A549 (cell line): ENCODE measurements around the gene HAAO. TPM values are rescaled to one million over a fixed set of nuclear protein-coding genes. Genes with fewer than 3 reads are reported as not detected.

Experiments used
- ATAC-seq, 2 experiments: fragments of 200-7000 bp in 1 of 2; fragments of >200 bp in 1 of 2; cut with Nextera tagmentation in 1 of 2; cut with Tn5 transposase in 1 of 2; 3 replicates each; pipeline versions ENCODE4 v1.8.0 to v1.9.1; 2018 to 2020; ENCODE audit warnings: mild to moderate bottlenecking in 1 of 2, moderate library complexity in 1 of 2
- CTCF ChIA-PET: fragments of 300-600 bp; sonication (Branson Sonifier 250); formaldehyde crosslinking; extraction: SDS; loops from one replicate; lab custom pipeline; 2021; ENCODE audit warnings: antibody characterized with exemption, inconsistent platforms; lab: Yijun Ruan, JAX
- POLR2A ChIA-PET: fragments of 350-600 bp; formaldehyde crosslinking; extraction: SDS; loops from one replicate; lab custom pipeline; 2021; ENCODE audit warnings: antibody characterized with exemption, inconsistent platforms; lab: Yijun Ruan, JAX
- DNase-seq, 2 experiments: peaks; one replicate each; pipeline versions ENCODE4 v3.0.0 to v3.0.0-alpha.2; 2011 to 2016; ENCODE audit warnings: low read depth in 1 of 2, low spot score in 1 of 2
- FAIRE-seq: peaks from 2 replicates; lab custom pipeline; 2011; peaks lifted over from hg19 to GRCh38; lab: Jason Lieb, UNC
- H3K27ac ChIP-seq, 2 experiments: fragments of >200 bp; sonication (Bioruptor Twin); formaldehyde crosslinking; 3 replicates each; pipeline ENCODE4 v1.5.1; 2016 to 2017
- H3K4me1 ChIP-seq: fragments of >200 bp; sonication (Bioruptor Twin); formaldehyde crosslinking; 3 replicates; pipeline ENCODE4 v1.6.1; 2016
- H3K4me2 ChIP-seq: fragments of >200 bp; sonication (Bioruptor Twin); formaldehyde crosslinking; 3 replicates; pipeline ENCODE4 v1.6.1; 2016
- H3K4me3 ChIP-seq: fragments of >200 bp; sonication (Bioruptor Twin); formaldehyde crosslinking; 3 replicates; pipeline ENCODE4 v1.5.1; 2016
- H3K9me3 ChIP-seq: fragments of >200 bp; sonication (Bioruptor Twin); formaldehyde crosslinking; 3 replicates; pipeline ENCODE4 v1.6.1; 2016
- CBX2 ChIP-seq: fragments of 200-600 bp; sonication (generic); IDR thresholded peaks from 2 replicates; pipeline ENCODE4 v1.6.1; 2016; ENCODE audit warnings: low read depth, mild to moderate bottlenecking, borderline replicate concordance
- FOSB ChIP-seq: fragments of 250-450 bp; sonication (Bioruptor Pico); IDR thresholded peaks from 2 replicates; pipeline ENCODE4 v1.5.0; 2020; ENCODE audit warnings: mild to moderate bottlenecking, moderate library complexity
- GATA3 ChIP-seq: IDR thresholded peaks from 2 replicates; pipeline ENCODE4 v1.6.1; 2012; ENCODE audit warnings: borderline replicate concordance
- HOXA7 ChIP-seq: fragments of 250-450 bp; sonication (Bioruptor Pico); IDR thresholded peaks from 2 replicates; pipeline ENCODE4 v1.5.0; 2020; ENCODE audit warnings: mild to moderate bottlenecking, moderate library complexity
- HOXB5 ChIP-seq: fragments of 250-450 bp; sonication (Bioruptor Pico); IDR thresholded peaks from 2 replicates; pipeline ENCODE4 v1.5.0; 2020; ENCODE audit warnings: mild to moderate bottlenecking, moderate library complexity
- JUN ChIP-seq, 2 experiments: fragments of >200 bp; sonication (Bioruptor Twin); formaldehyde crosslinking; IDR thresholded peaks; 2 replicates in 1 of 2; 3 replicates in 1 of 2; pipeline ENCODE4 v1.6.1; 2016 to 2017
- JUNB ChIP-seq: fragments of >200 bp; sonication (Bioruptor Twin); formaldehyde crosslinking; IDR thresholded peaks from 2 replicates; pipeline ENCODE4 v1.6.1; 2016
- KDM5A ChIP-seq: fragments of 200-600 bp; sonication (generic); IDR thresholded peaks from 2 replicates; pipeline ENCODE4 v1.6.1; 2016; ENCODE audit warnings: antibody characterized with exemption, mild to moderate bottlenecking
- MAFK ChIP-seq: fragments of 450-650 bp; IDR thresholded peaks from 2 replicates; pipeline ENCODE4 v1.6.1; 2014; ENCODE audit not compliant: partially characterized antibody
- MAZ ChIP-seq: fragments of 150-350 bp; IDR thresholded peaks from 2 replicates; pipeline ENCODE4 v1.6.1; 2014; ENCODE audit warnings: antibody characterized with exemption, low read depth, low read length, borderline replicate concordance
- PHF8 ChIP-seq: fragments of 200-600 bp; sonication (generic); IDR thresholded peaks from 2 replicates; pipeline ENCODE4 v1.6.1; 2016; ENCODE audit warnings: low read depth, mild to moderate bottlenecking, antibody characterized with exemption, moderate library complexity, borderline replicate concordance
- RAD21 ChIP-seq, 2 experiments: fragments of >200 bp in 1 of 2; sonication (Bioruptor Twin) in 1 of 2; formaldehyde crosslinking in 1 of 2; IDR thresholded peaks in 1 of 2; conservative IDR thresholded peaks in 1 of 2; 2 replicates in 1 of 2; 3 replicates in 1 of 2; pipeline ENCODE4 v1.6.1; 2012 to 2018; ENCODE audit warnings: inconsistent platforms in 1 of 2
- RNF2 ChIP-seq: fragments of 200-600 bp; sonication (generic); IDR thresholded peaks from 2 replicates; pipeline ENCODE4 v1.6.1; 2016; ENCODE audit warnings: low read depth, mild to moderate bottlenecking, antibody characterized with exemption, moderate library complexity, borderline replicate concordance
- SMC3 ChIP-seq: fragments of >200 bp; sonication (Bioruptor Twin); formaldehyde crosslinking; IDR thresholded peaks from 3 replicates; pipeline ENCODE4 v1.6.1; 2018; ENCODE audit warnings: inconsistent platforms
- SREBF2 ChIP-seq: fragments of 450-650 bp; IDR thresholded peaks from 2 replicates; pipeline ENCODE4 v1.6.1; 2014; ENCODE audit warnings: mild to moderate bottlenecking, moderate library complexity
- TFCP2L1 ChIP-seq: fragments of 250-450 bp; sonication (Bioruptor Pico); IDR thresholded peaks from 2 replicates; pipeline ENCODE4 v1.5.0; 2021; ENCODE audit warnings: mild to moderate bottlenecking
- ZC3H11A ChIP-seq: fragments of 450-650 bp; IDR thresholded peaks from 2 replicates; pipeline ENCODE4 v1.6.1; 2014; ENCODE audit warnings: antibody characterized with exemption, mild to moderate bottlenecking
- ZNF302 ChIP-seq: fragments of 250-450 bp; sonication (Bioruptor Pico); IDR thresholded peaks from 2 replicates; pipeline ENCODE4 v1.9.0; 2021; ENCODE audit warnings: inconsistent platforms, mild to moderate bottlenecking, moderate library complexity
- ZSCAN20 ChIP-seq: fragments of 250-450 bp; sonication (Bioruptor Pico); IDR thresholded peaks from 2 replicates; pipeline ENCODE4 v1.8.0; 2022; ENCODE audit warnings: mild to moderate bottlenecking, moderate library complexity
- WGBS: methylation state at CpG from one replicate; pipeline ENCODE4 v1.1.6; 2017; ENCODE audit errors: missing lambda C conversion rate; 5-methylcytosine and 5-hydroxymethylcytosine counted together
- polyA plus RNA-seq, 4 experiments: library from polyadenylated mRNA; depleted of rRNA in 3 of 4; stranded (reverse); fragments of >200 nt; fragmentation: RNase III in 1 of 4; extraction: RNeasy Plus Mini Kit Qiagen cat#74134 plus additional on column Dnase treatment in 1 of 4; gene quantifications; 2 replicates in 3 of 4; 3 replicates in 1 of 4; pipeline ENCODE4 v1.2.3, GENCODE V29; 2011 to 2017
- TF ChIP-seq, protein P1 (sequence below): fragments of >200 bp; sonication (Bioruptor Twin); formaldehyde crosslinking; IDR thresholded peaks from 2 replicates; pipeline ENCODE4 v1.6.1; 2016
- TF ChIP-seq, protein P2 (sequence below): IDR thresholded peaks from 2 replicates; pipeline ENCODE4 v1.6.1; 2012; ENCODE audit warnings: low read depth, borderline replicate concordance
- TF ChIP-seq, protein P3 (sequence below): fragments of 250-450 bp; sonication (Bioruptor Pico); IDR thresholded peaks from 2 replicates; pipeline ENCODE4 v1.5.0; 2021; ENCODE audit warnings: mild to moderate bottlenecking, moderate library complexity, borderline replicate concordance
- TF ChIP-seq, protein P4 (sequence below): fragments of >200 bp; sonication (Bioruptor Twin); formaldehyde crosslinking; IDR thresholded peaks from 3 replicates; pipeline ENCODE4 v1.5.1; 2016
- TF ChIP-seq, protein P5 (sequence below): fragments of >200 bp; sonication (Bioruptor Twin); formaldehyde crosslinking; IDR thresholded peaks from 3 replicates; pipeline ENCODE4 v1.6.1; 2016
- TF ChIP-seq, protein P6 (sequence below): fragments of 150-350 bp; IDR thresholded peaks from 2 replicates; pipeline ENCODE4 v1.6.1; 2014; ENCODE audit warnings: low read depth, mild to moderate bottlenecking, low read length

Gene HAAO
- polyA plus RNA-seq, 2 of the 4 experiments (the other 2 are of a cell fraction) = not detected

DNA sequence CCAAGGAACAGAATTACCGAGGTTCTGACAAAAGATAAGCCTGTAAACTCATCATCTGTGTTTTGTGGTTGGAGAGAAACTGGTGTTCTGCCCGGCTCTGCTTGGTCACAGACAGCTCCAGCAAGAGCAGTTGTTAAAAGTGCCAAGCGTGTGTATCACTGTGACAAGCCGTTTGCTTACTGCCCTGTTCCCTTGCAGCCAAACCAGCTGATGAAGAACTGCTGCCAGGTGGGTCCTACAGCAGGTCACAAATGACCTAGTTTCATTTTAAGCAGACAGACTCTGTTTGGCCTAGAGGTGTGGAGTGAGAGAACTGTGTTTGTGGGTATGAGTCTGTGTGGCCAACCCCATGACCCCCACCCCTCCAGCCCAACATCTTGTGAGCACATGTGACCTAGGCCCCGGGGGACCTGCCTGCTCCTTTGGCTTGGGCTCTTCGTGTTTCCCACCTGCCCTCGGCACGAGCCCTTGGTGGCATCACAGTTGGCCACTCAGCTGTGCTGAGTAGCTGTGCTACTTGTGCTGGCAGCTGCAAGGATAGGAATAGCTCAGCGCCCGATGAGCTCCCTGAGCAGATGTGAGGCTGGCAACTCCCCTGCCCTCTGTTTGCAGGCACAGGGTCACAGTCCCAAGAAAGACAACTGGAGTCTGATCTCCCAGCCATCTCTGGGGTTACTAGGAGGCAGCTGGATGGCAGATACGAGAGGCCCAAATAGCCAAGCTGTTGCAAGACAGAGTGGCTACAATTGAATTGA is 38.2 kb downstream of the HAAO start:
- Histone ChIP-seq H3K4me1 (no peaks in the 10 kb centered on the region), H3K4me3 (no peak overlapping the region), H3K4me2 (no peak overlapping the region)
- FAIRE-seq = no peak
- TF ChIP-seq CBX2 = no peak
- TF ChIP-seq GATA3 = no peak
- TF ChIP-seq PHF8 = no peak
- TF ChIP-seq, protein P1, sequence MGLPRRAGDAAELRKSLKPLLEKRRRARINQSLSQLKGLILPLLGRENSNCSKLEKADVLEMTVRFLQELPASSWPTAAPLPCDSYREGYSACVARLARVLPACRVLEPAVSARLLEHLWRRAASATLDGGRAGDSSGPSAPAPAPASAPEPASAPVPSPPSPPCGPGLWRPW = no peak
- TF ChIP-seq FOSB (CRISPR knock-in tag) = no peak
- TF ChIP-seq, protein P2, sequence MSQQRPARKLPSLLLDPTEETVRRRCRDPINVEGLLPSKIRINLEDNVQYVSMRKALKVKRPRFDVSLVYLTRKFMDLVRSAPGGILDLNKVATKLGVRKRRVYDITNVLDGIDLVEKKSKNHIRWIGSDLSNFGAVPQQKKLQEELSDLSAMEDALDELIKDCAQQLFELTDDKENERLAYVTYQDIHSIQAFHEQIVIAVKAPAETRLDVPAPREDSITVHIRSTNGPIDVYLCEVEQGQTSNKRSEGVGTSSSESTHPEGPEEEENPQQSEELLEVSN = no peak
- no peak for TF ChIP-seq TFCP2L1 (CRISPR knock-in tag)
- no peak for TF ChIP-seq HOXB5 (CRISPR knock-in tag)
- no peak for TF ChIP-seq MAFK
- no peak for TF ChIP-seq ZNF302 (CRISPR knock-in tag)
- TF ChIP-seq, protein P3, sequence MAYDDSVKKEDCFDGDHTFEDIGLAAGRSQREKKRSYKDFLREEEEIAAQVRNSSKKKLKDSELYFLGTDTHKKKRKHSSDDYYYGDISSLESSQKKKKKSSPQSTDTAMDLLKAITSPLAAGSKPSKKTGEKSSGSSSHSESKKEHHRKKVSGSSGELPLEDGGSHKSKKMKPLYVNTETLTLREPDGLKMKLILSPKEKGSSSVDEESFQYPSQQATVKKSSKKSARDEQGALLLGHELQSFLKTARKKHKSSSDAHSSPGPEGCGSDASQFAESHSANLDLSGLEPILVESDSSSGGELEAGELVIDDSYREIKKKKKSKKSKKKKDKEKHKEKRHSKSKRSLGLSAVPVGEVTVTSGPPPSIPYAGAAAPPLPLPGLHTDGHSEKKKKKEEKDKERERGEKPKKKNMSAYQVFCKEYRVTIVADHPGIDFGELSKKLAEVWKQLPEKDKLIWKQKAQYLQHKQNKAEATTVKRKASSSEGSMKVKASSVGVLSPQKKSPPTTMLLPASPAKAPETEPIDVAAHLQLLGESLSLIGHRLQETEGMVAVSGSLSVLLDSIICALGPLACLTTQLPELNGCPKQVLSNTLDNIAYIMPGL (CRISPR knock-in tag) = no peak
- TF ChIP-seq, protein P4, sequence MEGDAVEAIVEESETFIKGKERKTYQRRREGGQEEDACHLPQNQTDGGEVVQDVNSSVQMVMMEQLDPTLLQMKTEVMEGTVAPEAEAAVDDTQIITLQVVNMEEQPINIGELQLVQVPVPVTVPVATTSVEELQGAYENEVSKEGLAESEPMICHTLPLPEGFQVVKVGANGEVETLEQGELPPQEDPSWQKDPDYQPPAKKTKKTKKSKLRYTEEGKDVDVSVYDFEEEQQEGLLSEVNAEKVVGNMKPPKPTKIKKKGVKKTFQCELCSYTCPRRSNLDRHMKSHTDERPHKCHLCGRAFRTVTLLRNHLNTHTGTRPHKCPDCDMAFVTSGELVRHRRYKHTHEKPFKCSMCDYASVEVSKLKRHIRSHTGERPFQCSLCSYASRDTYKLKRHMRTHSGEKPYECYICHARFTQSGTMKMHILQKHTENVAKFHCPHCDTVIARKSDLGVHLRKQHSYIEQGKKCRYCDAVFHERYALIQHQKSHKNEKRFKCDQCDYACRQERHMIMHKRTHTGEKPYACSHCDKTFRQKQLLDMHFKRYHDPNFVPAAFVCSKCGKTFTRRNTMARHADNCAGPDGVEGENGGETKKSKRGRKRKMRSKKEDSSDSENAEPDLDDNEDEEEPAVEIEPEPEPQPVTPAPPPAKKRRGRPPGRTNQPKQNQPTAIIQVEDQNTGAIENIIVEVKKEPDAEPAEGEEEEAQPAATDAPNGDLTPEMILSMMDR = no peak
- TF ChIP-seq, all 56 proteins: peak for 0
- no peaks in the 10 kb centered on the region for H3K9me3 ChIP-seq
- no peak for DNase-seq
- CTCF ChIA-PET = interaction anchor here (2.5 kb wide), 1 partner anchor 16 kb away, joined by 9 read pairs; no protein-coding TSS in a partner anchor
- no peak for ATAC-seq
- WGBS = 80% methylated on average over 11 of the region's 11 CpGs
- H3K27ac ChIP-seq = no peak overlapping the region
- POLR2A ChIA-PET = no interaction called here

DNA sequence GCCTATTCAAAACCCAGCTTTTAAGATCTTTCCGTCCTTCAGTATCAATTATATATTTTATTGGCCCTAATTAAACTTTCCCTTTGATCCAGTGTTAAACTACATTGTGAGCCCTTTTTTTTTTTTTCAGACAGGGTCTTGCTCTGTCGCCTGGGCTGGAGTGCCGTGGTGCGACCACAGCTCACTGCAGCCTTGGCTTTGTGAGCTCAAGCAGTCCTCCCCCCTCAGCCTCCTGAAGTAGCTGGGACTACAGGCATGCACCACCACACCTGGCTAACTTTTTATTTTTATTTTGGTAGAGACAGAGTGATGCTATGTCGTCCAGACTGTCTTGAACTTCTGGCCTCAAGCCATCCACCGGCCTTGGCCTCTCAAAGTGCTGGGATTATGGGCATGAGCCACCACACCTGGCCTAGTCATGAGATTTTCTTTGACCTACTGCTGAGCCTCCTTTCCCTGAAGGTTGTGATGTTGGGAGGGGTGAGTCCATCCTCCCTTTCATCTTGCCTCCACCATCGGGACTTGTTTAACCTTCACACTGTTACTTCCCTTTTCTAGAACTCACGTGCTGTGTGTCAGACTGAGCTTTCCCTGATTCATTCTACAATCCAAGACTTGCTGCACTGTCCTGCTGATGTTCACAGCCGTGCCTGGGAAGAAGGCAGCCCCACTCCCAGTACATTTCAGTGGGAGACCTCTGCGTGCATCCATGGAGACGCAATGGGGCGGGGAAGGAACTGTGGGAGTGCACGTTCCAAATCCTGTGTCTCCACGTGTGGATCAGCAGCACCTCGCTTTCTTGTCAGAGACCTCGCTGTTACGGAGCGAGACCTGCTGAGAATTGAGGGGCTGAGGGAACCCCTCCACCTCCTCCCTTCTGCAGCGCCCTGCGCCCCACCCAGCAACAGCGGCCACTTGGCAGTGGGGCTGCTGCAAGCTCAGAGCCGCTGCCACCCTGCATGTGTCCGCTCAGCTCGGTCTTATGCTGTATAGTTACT is 39.3 kb downstream of the HAAO start:
- Histone ChIP-seq H3K27ac (no peak overlapping the region), H3K4me1 (no peaks in the 10 kb centered on the region), H3K4me3 (no peak overlapping the region), H3K4me2 (no peak overlapping the region), H3K9me3 (no peaks in the 10 kb centered on the region)
- DNase-seq = no peak
- TF ChIP-seq, protein P1 = no peak
- TF ChIP-seq RNF2 = no peak
- no peak for TF ChIP-seq JUNB
- no peak for TF ChIP-seq MAZ
- no peak for TF ChIP-seq SMC3
- no peak for TF ChIP-seq SREBF2
- TF ChIP-seq, protein P5, sequence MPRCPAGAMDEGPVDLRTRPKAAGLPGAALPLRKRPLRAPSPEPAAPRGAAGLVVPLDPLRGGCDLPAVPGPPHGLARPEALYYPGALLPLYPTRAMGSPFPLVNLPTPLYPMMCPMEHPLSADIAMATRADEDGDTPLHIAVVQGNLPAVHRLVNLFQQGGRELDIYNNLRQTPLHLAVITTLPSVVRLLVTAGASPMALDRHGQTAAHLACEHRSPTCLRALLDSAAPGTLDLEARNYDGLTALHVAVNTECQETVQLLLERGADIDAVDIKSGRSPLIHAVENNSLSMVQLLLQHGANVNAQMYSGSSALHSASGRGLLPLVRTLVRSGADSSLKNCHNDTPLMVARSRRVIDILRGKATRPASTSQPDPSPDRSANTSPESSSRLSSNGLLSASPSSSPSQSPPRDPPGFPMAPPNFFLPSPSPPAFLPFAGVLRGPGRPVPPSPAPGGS = no peak
- no peak for TF ChIP-seq RAD21 (conservative IDR thresholded peaks at IDR 0.05 in 1 of 2, IDR thresholded peaks at IDR 0.05 in 1 of 2)
- TF ChIP-seq HOXB5 (CRISPR knock-in tag) = no peak
- no peak for TF ChIP-seq ZC3H11A
- TF ChIP-seq JUN (IDR thresholded peaks at IDR 0.05) = no peak
- TF ChIP-seq, protein P6, sequence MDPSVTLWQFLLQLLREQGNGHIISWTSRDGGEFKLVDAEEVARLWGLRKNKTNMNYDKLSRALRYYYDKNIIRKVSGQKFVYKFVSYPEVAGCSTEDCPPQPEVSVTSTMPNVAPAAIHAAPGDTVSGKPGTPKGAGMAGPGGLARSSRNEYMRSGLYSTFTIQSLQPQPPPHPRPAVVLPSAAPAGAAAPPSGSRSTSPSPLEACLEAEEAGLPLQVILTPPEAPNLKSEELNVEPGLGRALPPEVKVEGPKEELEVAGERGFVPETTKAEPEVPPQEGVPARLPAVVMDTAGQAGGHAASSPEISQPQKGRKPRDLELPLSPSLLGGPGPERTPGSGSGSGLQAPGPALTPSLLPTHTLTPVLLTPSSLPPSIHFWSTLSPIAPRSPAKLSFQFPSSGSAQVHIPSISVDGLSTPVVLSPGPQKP = no peak
- TF ChIP-seq HOXA7 (CRISPR knock-in tag) = no peak
- no peak for TF ChIP-seq GATA3
- TF ChIP-seq ZSCAN20 = no peak
- no peak for TF ChIP-seq PHF8
- TF ChIP-seq CBX2 = no peak
- no peak for TF ChIP-seq KDM5A
- ChIA-PET CTCF (interaction anchor here (1.2 to 2.5 kb wide), 2 partner anchors 17 to 57 kb away, joined by 4 to 9 read pairs; no protein-coding TSS in a partner anchor), POLR2A (interaction anchor here (0.6 kb wide), 1 partner anchor 58 kb away, joined by 3 read pairs; no protein-coding TSS in a partner anchor)
- no peak for FAIRE-seq
- no peak for ATAC-seq
- WGBS = 90% methylated on average over 24 of the region's 24 CpGs
